ENCODE results near the gene CNN3.

DNA sequence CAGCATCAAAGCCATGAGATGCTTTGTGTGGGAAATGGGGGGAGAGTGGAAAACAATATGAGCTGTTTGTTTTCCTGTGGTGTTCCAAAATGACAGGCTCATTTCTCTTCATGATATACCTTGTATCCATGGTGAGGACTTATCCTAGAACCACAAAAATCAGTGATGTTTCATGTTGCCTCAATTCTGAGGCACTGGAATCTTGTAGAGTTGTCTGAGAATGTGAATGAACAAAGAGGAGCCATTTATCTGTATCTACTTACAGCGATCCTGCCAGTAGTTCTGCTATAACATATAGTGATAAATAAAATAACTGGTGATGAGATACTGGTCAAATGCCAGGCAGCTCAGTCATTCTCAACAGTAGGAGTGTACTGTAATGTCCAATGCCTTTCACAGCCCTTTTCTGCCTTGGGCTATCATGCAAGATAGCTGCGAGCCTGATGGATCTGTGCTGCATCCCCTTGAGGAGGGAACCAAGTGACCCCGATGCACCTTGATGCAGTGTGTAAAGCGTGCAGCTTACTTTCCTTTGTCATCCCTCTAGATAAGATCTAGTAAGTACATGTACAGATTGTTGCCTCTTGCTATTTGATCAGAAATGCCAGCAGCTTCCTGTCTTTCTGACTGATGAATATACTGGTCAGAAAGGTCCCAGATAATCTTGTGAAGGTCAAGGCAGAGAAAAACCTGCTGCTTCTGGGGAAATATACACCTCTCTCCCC, 54.0 kb downstream of the CNN3 start:
- TF ChIP-seq, protein P1, sequence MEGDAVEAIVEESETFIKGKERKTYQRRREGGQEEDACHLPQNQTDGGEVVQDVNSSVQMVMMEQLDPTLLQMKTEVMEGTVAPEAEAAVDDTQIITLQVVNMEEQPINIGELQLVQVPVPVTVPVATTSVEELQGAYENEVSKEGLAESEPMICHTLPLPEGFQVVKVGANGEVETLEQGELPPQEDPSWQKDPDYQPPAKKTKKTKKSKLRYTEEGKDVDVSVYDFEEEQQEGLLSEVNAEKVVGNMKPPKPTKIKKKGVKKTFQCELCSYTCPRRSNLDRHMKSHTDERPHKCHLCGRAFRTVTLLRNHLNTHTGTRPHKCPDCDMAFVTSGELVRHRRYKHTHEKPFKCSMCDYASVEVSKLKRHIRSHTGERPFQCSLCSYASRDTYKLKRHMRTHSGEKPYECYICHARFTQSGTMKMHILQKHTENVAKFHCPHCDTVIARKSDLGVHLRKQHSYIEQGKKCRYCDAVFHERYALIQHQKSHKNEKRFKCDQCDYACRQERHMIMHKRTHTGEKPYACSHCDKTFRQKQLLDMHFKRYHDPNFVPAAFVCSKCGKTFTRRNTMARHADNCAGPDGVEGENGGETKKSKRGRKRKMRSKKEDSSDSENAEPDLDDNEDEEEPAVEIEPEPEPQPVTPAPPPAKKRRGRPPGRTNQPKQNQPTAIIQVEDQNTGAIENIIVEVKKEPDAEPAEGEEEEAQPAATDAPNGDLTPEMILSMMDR (IDR thresholded peaks at IDR 0.05), result no peak
- no peak for TF ChIP-seq POLR2A (IDR thresholded peaks at IDR 0.05)

Data from uterus (tissue), 2 donors.